ENCODE data around the gene RREB1.

The RREB1 gene

DNA sequence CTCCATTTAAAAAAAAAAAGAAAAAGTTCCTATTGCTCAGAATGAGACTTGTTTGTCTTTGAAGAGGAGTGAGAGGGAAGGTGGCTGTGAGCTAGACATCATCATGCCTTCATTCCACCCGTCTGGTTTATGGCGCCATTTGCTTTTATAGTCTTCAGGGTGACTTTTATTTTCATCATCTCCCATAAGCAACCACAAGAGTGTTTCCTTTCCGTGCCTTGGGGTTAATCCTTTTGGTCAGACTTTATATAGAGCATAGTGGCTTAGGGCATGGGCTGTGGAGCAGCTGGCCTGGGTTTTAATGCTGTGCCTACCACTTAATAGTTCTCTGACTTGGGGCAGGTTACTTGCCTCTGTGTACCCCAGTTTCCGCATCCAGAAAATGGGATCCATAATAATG, 77.8 kb downstream of the RREB1 start:
- FAIRE-seq, result no peak
- no peak for DNase-seq (ENCODE audit: insufficient read length, low spot score)

DNA sequence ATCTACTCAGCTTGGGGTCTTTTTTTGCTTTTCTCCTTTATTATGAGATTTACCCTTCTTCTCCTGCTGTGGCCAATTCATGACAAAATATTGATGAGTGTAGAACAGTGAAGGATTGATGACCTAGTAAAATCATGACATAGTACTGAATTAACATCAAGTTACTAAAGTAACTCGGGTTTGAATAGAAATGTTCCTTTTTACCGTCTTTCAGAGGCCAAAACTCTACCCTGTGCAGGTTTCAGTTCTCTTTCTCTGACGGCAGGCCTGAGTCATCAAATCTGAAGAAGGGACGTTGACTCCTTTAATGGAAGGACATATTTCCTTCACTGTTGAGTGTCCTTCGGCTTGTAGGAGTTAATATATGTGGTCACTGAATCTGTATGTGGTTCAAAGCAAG, 80.7 kb downstream of the RREB1 start:
- FAIRE-seq (no peak), DNase-seq (ENCODE audit: insufficient read length, low spot score) (no peak)

DNA sequence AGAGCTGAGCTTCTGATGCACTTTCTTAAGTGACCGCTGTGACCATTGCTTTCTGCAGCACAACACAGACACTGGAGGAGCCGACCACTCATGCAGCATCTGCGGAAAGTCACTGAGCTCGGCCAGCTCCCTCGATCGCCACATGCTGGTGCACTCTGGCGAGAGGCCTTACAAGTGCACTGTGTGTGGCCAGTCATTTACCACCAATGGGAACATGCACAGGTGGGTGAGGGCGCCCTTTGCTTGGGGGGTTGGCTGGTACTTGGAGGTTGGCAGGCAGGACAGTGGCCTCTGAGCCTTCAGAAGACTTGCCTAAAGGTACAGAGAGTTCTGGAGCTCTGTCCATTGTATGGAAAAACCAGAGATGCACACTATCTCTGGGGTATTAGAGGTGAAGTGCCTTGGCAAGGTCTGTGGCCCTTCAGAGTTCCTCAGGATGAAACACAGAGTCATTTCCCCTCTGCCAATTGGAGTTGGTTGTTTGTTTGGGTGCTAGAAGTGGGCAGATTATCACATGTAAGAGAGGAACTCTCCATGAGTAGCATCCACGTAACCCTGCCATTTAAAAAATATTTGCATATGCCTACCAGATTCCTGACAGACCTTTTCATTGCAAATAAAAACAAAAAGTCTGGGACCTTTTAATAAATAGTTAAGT, 81.5 kb downstream of the RREB1 start:
- DNase-seq (ENCODE audit: insufficient read length, low spot score) (no peak), FAIRE-seq (peak; percentile 16)

DNA sequence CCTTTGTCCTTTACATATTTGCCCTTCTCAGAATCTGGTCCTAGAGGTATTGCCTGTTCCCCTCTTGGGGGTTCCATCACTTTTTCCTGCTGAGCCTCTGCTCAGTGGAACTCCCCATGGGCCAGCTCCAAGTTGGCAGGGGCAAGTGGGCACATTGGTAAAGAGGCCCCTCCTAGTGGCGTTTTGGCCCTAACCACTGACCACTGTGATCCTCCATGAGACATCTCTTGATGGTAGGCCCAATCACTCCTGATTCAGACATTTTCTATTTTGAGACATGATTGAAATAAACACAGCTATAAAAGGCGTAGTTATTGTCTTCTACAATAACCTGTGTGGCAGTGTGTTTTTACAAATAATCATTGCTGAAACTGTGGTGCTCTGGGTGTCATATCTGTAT, 83.0 kb downstream of the RREB1 start:
- no peak for FAIRE-seq
- DNase-seq (ENCODE audit: insufficient read length, low spot score), result no peak

DNA sequence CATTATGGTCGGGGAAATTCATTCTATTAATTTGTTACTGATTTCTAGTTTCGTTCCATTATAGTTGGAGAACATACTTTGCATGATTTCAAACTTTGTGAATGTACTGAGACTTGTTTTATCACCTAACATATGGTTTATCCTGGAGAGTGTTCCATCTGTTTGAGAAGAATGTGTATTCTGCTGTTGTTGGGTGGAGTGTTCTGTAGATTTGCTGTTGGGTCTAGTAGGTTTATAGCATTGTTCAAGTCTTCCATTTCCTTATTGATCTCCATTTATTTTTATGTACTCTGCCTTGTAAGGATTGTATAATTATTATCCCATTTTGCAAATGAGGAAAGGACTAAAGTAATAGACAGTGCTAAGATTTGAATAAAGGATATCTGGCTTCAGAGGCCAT, 85.4 kb downstream of the RREB1 start:
- FAIRE-seq, result no peak

DNA sequence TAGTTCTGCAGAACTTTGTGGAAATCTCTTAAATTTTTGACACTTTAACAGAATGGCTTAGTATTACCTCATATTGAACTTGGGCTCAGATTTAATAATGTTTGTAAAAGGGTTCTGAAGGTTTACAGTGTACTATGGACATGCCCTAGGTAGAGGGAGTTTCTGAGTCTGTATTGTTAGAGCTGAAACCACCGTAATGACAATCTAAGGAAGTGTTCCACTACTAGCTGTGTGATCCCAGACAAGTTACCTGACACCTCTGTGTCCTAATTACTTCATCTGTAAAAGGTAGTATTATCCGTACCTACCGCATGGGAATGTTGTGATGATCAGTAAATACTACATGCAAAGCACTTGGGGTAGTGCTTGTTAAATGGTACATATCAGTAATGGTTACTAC, 86.9 kb downstream of the RREB1 start:
- no peak for DNase-seq (ENCODE audit: insufficient read length, low spot score)
- FAIRE-seq, result no peak

More for the DNA sequence above, 85.4 kb downstream of the RREB1 start:
- no peak for DNase-seq (ENCODE audit: insufficient read length, low spot score)

DNA sequence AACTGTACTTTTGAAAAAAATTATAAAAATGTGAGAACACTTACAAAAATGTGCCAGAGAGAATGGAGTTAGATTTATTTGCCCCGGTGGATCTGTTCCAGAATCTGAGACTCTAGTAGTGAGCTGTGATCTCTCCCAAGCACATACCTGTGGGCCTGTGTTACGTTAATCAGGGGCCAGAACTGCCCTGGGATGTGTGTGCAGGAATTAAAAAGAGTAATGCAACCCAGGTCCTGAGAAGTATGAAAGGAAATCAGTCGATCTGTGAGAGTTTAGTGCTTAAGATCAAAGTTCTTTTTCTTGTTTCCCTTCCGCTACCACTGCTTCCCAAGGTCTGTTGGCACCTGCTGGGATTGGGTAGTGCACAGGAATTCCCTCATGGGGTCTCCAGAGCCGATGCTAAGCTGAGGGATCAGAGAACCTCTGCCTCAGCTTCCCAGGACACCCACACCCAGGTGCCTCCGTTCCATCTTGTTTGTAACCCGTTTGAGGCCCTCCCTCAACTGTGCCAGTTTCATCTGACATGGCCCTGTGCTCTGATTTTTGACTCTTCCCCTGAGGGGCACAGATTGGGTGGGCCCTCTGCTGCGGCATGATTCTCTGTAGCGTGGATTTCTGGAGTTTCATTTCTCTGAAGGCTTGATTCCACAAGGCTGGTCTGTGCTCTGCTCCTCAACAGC, 87.7 kb downstream of the RREB1 start:
- FAIRE-seq, result no peak
- no peak for DNase-seq (ENCODE audit: insufficient read length, low spot score)

DNA sequence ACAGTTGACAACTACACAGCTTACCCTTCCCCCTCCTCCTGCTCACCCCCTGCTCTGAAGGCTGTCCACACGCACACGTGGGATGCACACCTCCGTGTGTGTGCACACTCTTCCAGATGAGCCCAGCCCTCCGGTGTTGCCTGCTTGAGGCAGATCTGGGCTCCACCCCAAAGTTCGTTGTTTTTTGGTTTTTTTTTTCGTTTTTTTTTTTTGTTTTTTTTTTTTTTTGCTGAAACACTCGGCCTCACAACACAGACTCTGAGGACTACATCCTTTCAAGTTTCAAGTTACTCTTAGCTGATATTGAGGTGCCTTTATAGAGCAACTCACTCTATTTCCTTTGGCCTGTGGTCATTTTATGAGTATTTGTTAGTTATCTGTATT, 88.2 kb downstream of the RREB1 start:
- FAIRE-seq, result peak; percentile 33
- no peak for DNase-seq (ENCODE audit: insufficient read length, low spot score)

DNA sequence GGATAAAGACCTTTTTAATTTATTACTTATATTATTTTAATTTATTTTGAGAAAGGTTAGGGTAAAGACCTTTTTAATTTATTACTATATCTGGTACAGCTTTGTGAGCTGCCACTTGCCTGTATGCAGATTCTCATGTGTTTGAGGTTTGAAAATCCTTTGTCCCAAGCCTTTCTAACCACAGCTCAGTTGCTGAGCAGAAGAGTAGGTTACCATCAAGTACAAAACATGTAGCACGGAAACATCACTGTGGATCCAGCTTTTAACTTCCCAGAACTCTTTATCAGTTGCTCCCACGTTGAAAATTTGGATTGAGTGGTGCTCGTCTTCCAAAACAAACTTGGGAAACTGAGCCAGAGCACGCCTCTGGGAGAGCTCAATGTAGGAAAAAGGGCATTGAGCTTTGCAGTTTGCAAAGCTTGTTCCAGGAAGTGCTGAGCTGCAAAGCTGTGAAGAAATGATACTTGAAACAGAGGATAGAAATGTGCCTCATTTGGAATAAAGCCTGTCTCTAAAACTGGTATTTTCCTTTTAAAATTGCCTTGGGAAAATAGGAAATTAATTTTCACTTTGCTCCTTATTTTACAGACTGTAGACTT, 89.0 kb downstream of the RREB1 start:
- FAIRE-seq (no peak), DNase-seq (ENCODE audit: insufficient read length, low spot score) (no peak)

DNA sequence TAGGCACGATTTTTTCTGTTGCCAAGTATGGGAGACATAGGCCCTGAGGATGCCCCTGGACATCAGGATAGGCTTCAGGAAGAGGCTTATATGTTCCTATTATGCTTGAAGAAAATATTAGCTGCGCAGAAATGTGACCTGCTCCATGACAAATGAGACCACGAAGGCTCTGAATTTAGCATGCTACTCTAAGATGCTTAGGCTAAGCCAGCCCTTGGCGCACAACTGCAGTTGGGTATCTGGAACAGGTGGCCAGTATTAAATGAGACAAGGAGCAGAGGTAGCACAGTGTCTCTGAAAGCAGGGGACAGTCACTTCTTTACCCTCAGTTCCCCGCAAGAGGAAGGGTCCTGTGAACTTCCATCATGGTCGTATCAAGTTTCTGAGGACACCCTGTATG, 90.0 kb downstream of the RREB1 start:
- DNase-seq (ENCODE audit: insufficient read length, low spot score) (no peak), FAIRE-seq (no peak)

DNA sequence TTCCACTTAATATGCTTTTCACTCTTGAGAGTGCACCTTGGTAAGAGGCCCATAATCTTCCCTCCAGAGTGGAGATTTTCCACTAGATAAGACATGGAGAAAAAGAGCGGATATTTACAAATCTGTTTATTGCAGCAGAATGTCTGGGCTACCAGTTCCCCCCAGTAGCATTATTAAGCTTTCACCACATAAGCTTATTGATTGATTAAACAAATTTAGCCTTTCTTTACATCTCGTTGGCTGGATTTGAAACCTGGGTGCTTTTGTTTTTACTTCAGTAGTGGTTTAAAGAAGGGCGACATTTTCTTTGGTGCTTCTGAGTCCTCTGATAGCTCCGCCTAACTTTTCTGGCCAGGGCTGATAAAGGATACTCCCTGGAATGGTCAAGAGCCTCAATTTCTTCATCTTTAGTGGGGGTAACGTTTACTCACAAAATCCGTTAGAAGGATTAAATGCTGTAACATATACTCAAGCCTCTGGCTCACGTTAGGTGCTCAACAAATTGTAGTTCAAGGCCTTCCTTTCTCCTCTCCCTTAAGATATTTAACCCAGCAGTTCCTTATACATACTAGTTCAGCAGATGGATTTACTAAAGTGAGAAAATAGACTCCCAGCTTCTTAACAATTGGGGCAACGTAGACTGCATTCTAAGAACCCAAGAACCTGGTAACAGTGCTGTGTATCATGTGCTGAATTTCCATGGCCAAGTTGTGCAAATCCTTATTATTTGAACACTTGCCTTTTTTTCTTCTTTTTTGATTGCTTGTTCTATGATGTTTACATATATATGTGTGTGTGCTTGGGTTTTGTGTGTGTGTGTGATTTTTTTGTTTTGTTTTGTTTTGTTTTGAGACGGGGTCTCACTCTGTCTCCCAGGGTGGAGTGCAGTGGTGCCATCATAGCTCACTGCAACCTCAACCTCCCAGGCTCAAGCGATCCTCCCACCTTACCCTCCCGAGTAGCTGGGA, 91.4 kb downstream of the RREB1 start:
- FAIRE-seq (no peak), DNase-seq (ENCODE audit: insufficient read length, low spot score) (no peak)

DNA sequence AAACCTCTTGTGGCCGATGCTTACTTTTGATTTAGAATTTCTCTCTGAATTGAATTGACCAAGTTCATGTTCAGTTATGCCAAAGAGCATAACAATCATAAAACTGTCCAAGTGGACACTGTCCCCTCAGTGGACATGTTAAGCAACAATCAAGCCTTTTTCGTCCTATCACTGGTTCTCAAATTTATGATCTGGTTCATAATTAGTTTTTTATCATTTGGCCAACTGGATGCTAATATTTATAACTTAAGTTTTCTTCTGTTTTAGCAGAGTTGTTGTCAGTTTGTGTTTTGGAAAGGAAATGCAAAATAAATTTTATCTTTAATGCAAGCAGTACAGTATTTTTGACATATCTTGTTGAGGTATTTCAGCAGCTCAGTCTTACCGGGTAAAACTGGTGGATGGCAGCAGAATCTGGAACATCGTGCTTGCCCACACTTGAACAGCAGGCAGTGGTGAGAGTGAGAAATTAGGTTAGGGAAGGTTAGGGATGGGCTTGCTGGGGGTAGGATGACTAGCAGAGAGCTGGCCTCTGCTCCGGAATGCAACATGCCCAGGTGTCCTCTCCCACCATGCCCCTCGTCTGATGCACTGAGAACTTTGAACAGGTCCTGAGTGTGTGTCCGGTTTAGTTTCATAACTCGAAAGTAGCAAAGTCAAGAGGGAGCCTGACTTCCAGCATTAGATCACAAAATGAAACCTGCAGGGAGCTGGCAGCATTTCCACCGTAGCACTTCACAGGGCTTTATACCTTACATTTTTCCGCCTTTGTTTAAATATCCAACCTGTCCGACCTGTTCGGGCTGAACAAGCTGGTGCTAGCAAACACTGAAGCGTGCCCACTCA, 93.1 kb downstream of the RREB1 start:
- no peak for FAIRE-seq
- DNase-seq (ENCODE audit: insufficient read length, low spot score), result no peak

DNA sequence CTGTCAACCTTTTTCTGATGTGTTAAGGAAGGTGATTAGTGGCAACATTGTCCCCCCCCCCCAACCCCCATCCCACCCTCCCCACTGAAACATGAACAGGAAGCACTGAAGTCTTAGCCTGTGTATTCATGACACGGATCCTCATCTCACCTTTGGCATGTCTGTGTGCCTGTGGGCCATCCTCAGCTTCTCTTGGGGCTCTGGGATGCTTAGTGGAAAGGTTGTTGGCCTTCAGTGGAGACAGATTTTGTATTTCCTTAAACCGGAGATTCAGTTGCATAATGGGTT, 93.6 kb downstream of the RREB1 start:
- DNase-seq (ENCODE audit: insufficient read length, low spot score), result no peak
- no peak for FAIRE-seq

DNA sequence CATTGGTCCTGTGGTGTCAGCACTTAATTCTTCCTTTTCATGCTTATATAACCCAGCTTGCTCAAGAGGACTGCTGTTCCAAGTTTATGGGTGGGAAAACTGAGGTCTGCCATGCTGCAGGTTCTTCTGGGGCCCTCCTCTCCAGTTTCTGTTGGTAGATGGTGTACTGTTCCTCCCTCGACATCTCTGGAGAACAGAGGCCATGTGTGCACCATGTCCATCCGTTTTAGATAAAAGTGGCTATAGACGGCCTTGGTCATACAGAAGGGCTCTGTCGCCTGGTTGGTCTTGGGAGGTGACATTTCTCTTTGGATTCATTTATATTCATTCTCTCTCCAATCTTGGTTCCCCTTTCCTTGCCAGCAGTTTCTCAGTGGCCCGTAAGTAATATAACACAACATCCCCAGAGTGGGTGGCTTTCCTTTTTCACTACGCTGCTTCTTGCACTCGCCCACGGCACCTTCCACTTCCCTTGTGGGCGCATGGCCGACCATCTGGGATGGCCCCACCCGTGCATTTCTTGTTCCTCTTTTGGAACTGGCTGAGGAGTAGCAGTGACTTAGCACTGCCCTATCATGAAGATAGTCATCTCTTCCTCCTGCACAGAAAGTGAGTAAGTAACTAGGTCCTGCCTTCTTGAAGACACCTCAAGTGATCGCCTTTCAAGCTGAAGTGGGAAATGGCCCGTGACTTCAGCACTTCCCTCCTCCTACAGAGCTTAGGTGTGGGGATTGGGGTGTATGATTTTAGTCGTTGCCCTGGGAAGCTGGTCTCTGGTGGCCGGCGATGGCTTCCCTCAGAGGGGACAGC, 94.2 kb downstream of the RREB1 start:
- no peak for FAIRE-seq
- DNase-seq (ENCODE audit: insufficient read length, low spot score), result no peak

DNA sequence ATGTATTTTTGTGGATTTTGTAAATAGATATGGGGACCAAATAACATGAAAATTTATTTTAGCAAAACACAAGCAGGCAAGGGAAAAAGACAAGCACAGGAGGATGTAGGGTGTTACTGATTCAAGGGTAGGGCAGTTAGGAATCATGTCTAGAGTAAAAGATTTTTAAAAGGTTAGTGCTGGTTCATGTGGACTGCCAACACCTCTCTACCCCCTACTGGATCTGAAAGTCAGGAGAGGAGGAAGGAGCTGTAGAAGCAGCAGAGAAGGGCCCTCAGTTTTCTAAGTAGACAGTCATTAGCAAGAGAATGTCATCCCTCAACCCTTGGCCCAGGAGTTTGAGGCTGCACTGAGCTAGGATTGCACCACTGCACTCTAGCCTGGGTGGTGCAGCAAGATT, 95.2 kb downstream of the RREB1 start:
- FAIRE-seq, result no peak
- DNase-seq (ENCODE audit: insufficient read length, low spot score), result no peak

DNA sequence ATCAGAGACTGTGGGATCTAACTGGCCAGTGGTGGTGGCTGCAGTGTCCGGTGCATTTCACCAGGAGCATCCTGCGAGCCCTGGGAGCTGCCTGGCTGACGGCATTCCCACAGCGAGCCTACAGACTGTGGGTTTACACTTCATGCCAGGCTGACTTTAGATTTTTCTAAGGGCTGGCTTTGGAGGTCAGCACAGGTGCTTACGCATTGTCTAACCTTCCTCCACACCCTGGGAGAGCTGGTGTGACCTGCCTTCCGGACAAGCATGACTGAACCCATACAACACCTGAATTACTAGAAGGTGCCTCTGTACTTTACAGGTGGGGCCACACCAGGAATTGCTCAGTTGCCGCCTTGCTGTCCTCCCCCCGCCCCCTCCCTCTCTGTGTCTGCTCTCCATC, 96.2 kb downstream of the RREB1 start:
- FAIRE-seq (no peak), DNase-seq (ENCODE audit: insufficient read length, low spot score) (no peak)

DNA sequence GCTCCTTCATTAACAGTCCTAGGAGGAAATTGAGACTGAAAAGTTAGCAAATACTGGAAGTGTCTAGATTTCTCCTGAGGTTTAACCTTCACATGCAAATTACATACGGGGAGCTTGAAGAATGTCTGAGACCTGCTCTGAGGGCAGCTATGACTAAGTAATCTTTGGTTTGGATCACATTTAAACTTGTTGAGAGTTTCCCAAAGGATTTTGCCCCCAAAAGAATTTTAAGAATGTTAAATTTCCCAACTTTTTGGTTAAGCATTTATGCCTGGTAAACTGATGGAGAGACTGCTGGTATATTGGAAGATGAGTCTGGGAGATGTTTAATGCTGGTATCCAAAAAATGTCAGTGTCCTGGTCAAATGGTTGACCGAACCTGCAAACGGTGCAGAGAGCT, 97.0 kb downstream of the RREB1 start:
- no peak for FAIRE-seq
- no peak for DNase-seq (ENCODE audit: insufficient read length, low spot score)

DNA sequence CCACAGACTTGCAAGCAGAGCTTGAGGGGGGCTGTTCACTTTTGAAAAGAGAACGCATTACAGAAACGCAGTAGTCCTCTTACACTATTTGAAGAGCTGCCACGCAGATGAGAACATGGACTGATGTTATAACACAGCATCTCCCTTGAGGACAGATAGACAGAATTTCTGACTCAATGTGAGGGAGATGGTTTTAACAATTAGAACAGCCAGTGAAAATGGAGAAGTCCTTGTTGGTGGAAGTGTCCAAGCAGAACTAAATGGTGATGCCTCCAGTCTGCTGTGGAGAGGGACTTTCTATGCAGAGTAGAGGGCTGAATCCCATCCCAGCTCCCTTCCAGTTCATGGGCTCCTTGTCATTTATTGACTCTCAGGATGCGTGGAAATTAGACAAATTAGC, 100.0 kb downstream of the RREB1 start:
- FAIRE-seq (no peak), DNase-seq (ENCODE audit: insufficient read length, low spot score) (no peak)

DNA sequence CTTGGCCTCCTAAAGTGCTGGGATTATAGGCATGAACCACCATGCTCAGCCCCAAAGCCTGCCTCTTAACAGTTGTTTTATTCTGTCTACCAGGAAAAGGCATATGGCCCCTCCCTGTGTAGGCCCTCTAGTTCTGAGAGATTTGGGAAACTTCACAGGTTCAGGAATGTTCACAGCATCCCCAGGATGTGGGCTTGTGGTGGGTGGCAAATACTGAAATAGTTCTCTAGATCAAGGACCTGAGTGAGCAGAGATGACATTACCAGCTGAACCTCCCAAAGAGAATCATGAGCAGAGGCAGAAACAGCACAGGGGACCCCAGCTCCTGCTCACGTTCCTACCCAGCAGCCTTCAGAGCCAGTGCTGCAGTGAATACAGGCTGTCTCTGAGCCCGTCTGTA, 105.7 kb downstream of the RREB1 start:
- FAIRE-seq, result no peak
- no peak for DNase-seq (ENCODE audit: insufficient read length, low spot score)

DNA sequence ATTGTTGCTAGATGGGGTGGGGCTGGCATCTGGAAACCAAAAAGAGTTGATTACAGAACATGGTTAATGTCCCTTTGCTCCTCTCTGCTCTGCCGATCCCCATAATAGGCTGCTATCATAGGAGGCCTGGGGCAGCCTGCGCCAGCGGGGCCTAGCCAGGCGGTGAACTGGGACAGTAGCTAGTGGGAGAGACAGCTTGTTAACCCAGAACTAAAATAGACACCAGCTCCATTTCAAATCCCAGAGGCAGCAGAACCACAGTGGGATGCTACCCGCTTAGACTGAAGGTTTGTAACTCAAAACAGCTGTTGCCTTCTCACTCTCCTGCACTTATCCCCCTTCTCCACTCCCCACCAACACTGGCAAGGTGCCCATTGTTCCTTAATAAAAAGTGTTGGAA, 106.7 kb downstream of the RREB1 start:
- no peak for FAIRE-seq
- no peak for DNase-seq (ENCODE audit: insufficient read length, low spot score)
